Panc1 (cell line): ENCODE measurements around the gene RAG1.

ENCODE experiments used
- CTCF ChIP-seq: fragments of 450-650 bp; IDR thresholded peaks from 2 replicates; pipeline ENCODE4 v1.5.1; 2017; ENCODE audit warnings: mild to moderate bottlenecking
- POLR2AphosphoS5 ChIP-seq: IDR thresholded peaks from 2 replicates; pipeline ENCODE4 v1.6.1; 2012; ENCODE audit warnings: mild to moderate bottlenecking, low read depth, low read length, moderate library complexity

- TF ChIP-seq CTCF (no peak), POLR2AphosphoS5 (no peak)
Observed at GRCh38 chr11:36577373-36577772, 9.6 kb downstream of the RAG1 start.
